HG03575 (cell line): ENCODE measurements around the gene BEX3.
"Not testable (repeated sequence)": the region's sequence is repeated elsewhere in the genome, so short reads cannot be mapped to it uniquely, and the experiment has no call there.

Experiments used
- ATAC-seq: cut with Tn5 transposase; IDR thresholded peaks from one replicate; pipeline ENCODE4 v1.9.1; 2021; ENCODE audit not compliant: unreplicated experiment, insufficient number of reproducible peaks, low FRiP score; ENCODE audit errors: extremely low read depth

The BEX3 gene

GRCh38 chrX:103376118-103376978 is at the start of gene BEX3:
BEX3 (plus strand) TSS chrX:103376538; CDS start chrX:103377522, 984 bp downstream.
- no peak for ATAC-seq

- no peak for ATAC-seq
Observed at GRCh38 chrX:103329991-103330390, 46.3 kb upstream of the BEX3 start, which contains the start of gene TCEAL7. TCEAL7 (plus strand) TSS chrX:103330239; CDS start chrX:103331404, 1,165 bp downstream.

- no peak for ATAC-seq
Observed at GRCh38 chrX:103330681-103331288, 45.6 kb upstream of the BEX3 start.

- ATAC-seq, result no peak
Observed at GRCh38 chrX:103338663-103339062, 37.7 kb upstream of the BEX3 start.

- no peak for ATAC-seq
Observed at GRCh38 chrX:103343105-103343504, 33.2 kb upstream of the BEX3 start.

- no peak for ATAC-seq
Observed at GRCh38 chrX:103344606-103345005, 31.7 kb upstream of the BEX3 start.

- no peak for ATAC-seq
Observed at GRCh38 chrX:103347682-103348397, 28.5 kb upstream of the BEX3 start.

- no peak for ATAC-seq
Observed at GRCh38 chrX:103356130-103356798, 20.1 kb upstream of the BEX3 start, which contains the start of gene TCEAL9. TCEAL9 (plus strand) TSS chrX:103356506; CDS start chrX:103357685, 1,179 bp downstream.

- ATAC-seq, result no peak
Observed at GRCh38 chrX:103356858-103357257, 19.5 kb upstream of the BEX3 start.

GRCh38 chrX:103357871-103358270 is 18.5 kb upstream of the BEX3 start:
- no peak for ATAC-seq

GRCh38 chrX:103359605-103360004 is 16.7 kb upstream of the BEX3 start:
- ATAC-seq, result not testable (repeated sequence)

GRCh38 chrX:103360092-103360491 is 16.2 kb upstream of the BEX3 start:
- ATAC-seq, result no peak

GRCh38 chrX:103360916-103361315 is 15.4 kb upstream of the BEX3 start:
- no peak for ATAC-seq

- ATAC-seq, result no peak
Observed at GRCh38 chrX:103361798-103362197, 14.5 kb upstream of the BEX3 start.

GRCh38 chrX:103362474-103362873 is 13.9 kb upstream of the BEX3 start:
- ATAC-seq, result no peak

- no peak for ATAC-seq
Observed at GRCh38 chrX:103363046-103363445, 13.3 kb upstream of the BEX3 start.

- no peak for ATAC-seq
Observed at GRCh38 chrX:103367502-103367901, 8.8 kb upstream of the BEX3 start.

- ATAC-seq, result no peak
Observed at GRCh38 chrX:103369479-103369878, 6.9 kb upstream of the BEX3 start.

GRCh38 chrX:103372886-103373285 is 3.5 kb upstream of the BEX3 start:
- no peak for ATAC-seq
